Measurements from ENCODE around the gene RBMY1D.

- no peak for TF ChIP-seq POLR2A (IDR thresholded peaks at IDR 0.05)
- no peak for TF ChIP-seq CTCF (IDR thresholded peaks at IDR 0.05)
These were observed 58.0 kb downstream of the RBMY1D start for GRCh38 chrY:21836343-21836742.

Measured in uterus (tissue), 2 donors.